ENCODE results near the gene ELFN2.

- TF ChIP-seq FOXK2 (IDR thresholded peaks at IDR 0.05) (no peak), TARDBP (IDR thresholded peaks at IDR 0.05) (no peak), HDGF (IDR thresholded peaks at IDR 0.05; ENCODE audit: borderline replicate concordance) (no peak), ELF4 (IDR thresholded peaks at IDR 0.05) (no peak), ZNF384 (IDR thresholded peaks at IDR 0.05) (no peak), BHLHE40 (IDR thresholded peaks at IDR 0.05; ENCODE audit: borderline replicate concordance) (no peak), NFRKB (IDR thresholded peaks at IDR 0.05) (no peak)
- TF ChIP-seq, protein P1, sequence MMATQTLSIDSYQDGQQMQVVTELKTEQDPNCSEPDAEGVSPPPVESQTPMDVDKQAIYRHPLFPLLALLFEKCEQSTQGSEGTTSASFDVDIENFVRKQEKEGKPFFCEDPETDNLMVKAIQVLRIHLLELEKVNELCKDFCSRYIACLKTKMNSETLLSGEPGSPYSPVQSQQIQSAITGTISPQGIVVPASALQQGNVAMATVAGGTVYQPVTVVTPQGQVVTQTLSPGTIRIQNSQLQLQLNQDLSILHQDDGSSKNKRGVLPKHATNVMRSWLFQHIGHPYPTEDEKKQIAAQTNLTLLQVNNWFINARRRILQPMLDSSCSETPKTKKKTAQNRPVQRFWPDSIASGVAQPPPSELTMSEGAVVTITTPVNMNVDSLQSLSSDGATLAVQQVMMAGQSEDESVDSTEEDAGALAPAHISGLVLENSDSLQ (IDR thresholded peaks at IDR 0.05), result no peak
These were observed 63.9 kb downstream of the ELFN2 start for GRCh38 chr22:37363261-37363992.
